ENCODE data around the gene CRK.

DNA sequence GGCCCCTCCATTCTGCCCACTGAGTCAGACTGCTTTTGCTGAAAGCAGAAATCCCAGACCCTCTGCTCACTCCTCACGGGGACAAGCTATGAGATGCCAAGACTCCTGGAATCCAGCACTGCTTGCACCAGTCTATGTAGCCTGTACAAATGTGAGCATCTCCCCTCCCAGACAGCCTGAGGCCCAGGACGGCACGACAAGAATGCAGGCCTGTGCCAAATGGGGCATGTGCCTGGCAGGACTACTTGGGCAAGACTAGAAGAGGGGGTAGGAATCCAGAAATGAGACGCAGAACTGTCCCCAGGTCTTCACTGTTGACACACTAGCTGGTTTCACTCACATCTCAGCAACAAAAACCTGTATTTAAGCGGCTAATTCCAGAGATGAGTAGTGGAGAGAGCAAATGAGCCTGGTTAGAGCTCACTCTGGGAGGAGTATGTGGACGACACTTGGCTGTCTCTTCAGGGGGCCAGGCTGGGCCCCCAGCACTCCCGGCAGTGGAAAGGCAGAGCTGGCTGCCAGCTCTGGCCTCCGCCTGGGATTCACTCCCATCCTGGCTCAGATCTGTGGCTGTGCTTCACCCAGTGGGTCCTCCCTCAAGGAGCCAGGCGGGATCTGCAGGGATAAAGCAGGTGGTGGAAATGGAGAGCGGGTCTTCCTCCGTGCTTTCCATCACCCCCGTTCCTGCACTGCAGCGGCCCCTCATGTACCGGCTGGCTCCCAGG lies 39.4 kb upstream of the CRK start:
- TF ChIP-seq CTCF (IDR thresholded peaks at IDR 0.05) (no peak), EP300 (IDR thresholded peaks at IDR 0.05) (no peak)
